ENCODE measurements around the gene ACOXL.

The ACOXL gene

DNA sequence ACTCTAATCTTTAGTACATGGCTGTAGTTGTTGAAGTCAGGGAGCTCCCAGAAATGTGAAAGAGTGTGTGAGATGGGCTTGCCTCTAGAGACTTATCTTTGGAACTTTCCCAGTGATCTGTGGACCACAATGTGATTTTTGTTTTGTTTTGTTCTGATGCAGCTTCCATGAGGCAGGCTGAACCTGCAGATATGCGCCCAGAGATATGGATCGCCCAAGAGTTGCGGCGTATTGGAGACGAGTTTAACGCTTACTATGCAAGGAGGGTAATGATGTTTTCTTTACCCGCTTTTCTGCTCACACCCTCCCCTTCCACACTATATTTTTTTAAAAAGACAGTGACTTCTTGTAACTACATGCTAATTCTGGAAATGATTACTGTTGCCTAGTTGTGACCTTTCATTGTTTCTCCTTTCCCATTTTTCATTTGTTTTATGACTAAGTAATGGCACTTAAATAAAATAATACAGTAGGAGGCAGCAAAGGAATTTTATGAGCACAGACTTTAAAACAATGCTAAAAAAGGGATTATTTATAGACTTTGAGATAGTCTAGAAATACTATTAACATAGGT is 417.6 kb downstream of the ACOXL start:
- DNase-seq: no peak

GRCh38 chr2:111154758-111155157 is 422.4 kb downstream of the ACOXL start:
- no peak for DNase-seq

DNA sequence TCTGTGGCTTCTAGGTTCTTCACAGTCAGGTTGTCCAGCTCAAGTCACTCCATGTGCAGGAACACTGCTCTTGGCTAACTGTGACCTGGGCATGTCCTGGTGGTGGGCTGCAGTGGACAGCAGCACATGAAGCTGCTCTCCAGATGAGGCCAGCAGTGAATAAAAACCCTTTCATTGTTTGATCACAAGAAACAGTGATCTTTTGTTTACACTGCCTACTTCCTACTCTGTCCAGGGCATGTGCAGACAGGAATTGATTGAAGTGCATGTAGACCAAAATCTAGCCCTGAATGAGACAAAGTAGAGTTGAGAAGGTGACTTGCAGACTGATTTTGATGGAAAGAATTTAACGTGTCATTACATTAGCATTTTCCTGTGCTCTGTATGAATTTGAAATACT is 423.2 kb downstream of the ACOXL start:
- no peak for DNase-seq

DNA sequence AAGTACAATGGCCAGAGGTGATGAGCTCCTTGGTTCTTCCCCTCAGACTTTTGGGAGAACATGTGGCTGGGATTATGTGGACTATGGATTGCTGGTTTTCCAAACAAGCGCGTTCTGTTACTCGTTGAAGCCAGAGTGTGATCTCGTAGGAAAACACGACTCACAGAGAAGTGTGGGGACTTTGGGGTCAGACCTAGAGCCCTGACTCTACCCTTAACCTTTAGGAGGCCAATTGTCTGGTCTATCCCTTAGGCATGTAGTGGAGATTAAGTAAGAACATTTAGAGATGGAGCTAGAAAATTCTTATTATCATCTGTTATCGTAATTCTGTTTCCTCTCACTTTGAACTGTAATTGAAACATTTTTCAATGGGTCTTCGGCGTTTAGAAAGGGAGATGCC is 424.2 kb downstream of the ACOXL start:
- DNase-seq: no peak

DNA sequence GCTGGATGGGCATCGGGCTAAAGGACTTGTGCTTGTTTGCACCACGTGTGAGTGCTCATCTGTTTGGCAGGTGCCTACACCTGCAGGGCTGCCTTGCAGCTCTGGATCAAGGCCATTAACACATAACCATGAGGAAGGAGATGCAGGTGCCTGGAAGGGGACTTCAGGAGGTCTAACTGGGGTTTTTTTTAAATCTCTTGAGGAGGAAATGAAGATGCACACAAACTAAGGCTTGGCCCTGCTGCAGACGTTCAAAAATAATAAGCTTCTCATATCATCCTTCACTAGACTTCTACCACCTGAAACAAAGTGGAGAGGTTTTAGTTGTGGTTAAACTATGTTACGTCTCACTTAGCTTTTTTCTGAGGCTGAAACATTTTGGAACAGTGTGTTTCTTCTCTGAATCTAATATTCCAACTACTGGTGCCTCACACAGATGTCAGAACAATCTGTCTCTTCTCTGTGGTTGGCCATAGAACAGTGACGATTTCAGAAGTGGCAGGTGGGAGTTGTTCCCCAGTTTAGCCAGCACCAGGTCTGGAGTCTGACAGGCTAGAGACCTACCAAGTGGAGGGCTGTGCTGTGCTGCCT is 424.8 kb downstream of the ACOXL start:
- peak; percentile 38 for DNase-seq

DNA sequence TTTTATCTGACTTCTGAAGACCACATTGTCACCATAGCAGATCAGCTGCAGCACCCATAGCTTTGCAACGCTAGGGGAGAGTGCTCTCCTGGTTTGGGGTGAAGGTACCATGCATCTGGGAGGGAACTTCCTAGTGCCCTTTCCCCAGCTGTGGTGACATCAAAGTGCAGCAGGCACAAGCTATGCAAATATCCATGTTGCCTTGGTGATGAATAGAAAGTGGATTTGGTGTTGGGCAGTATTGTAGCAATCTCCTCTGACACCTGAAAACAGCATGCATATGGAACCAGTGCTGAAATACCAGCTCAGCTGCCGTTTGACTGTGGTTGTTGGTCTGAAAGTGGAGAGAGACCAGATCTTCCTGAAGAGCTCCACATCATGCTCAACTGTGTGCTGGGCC is 425.4 kb downstream of the ACOXL start:
- peak; percentile 31 for DNase-seq

DNA sequence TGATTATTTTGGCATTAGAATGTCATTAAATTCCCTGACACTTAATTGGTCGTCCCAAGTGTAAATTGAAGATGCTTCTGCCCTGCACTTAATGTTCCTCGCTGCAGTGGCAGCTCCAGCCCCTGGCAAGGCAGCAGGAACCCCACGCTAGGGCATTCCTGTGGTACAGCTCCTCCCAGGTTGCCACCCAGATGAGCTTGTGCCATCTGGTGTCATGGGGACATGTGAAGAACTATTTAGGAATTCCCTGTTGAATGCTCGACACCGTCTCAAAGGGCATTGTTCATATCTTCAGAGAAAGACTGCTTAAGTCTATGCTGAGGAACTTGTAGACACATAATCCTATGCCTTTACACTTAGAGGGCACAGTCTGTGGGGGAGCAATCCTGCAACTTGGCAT is 427.3 kb downstream of the ACOXL start:
- DNase-seq: no peak

DNA sequence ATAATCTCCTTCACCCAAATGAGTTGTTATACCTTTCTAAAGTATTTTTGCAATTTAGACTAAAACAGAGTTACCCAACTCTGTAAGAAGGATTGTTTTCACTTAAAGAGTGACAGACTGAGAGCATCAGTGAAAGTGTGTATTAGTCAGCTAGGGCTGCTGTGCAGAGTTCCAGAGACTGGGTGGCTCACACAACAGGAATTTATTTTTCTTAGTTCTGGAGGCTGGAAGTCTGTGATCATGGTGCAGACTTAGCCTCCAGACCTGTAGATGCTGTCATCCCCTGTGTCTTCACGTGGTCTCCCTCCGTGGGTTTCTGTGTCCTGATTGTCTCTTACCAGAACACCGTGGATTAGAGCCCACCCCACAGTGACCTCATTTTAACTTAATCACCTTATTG is 428.4 kb downstream of the ACOXL start:
- DNase-seq: no peak

DNA sequence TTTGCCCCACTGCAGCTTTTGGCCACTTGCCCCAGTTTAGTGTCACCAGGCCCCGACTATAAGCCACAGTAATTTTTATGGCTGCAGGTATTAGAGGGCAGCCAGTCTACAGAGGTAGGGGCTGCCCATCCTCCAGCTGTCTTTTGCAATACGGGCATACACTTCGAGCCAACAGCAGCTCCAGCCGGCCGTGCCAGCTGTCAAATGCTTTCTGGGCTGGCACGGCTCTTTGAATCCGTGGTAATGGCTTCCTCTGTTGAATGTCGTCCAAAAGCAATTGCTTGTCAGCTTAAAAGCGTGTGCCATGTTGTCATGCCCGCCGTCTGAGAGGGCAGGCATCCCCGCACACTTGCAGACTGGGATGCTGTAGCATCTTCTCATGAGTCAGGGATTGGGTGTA is 429.6 kb downstream of the ACOXL start:
- no peak for DNase-seq

DNA sequence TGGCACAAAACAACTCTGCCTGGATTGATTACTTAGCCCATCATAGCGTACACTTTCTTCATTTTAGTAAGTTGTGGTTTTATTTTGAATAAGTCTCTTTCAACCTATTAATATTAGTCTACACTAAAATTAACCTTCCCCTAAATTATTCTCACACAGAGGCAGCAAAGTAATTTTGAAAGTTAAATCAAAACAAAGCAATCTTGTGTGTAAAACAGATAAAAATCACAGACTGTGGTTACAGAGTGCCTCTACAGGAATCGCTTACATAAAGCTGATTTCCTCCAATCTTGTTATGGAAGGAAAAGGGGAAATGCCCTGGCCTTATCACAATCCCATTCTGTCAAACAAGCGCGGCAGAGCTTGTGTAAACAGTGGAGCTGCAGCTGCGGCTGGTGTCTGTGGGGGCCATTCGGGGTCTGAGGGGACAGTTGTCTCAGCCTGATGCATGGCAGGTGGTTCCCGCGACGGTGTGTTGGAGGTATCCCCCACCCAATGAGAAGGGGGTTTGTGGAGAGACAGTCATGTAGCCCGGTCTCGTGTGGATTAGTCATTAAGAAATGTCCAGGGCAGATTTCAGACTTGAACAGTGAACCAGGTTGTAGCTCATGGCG is 430.5 kb downstream of the ACOXL start:
- no peak for DNase-seq

- DNase-seq: no peak
Observed at GRCh38 chr2:111164078-111164477, 431.7 kb downstream of the ACOXL start.

- DNase-seq: no peak
Observed at GRCh38 chr2:111165084-111165483, 432.7 kb downstream of the ACOXL start.

DNA sequence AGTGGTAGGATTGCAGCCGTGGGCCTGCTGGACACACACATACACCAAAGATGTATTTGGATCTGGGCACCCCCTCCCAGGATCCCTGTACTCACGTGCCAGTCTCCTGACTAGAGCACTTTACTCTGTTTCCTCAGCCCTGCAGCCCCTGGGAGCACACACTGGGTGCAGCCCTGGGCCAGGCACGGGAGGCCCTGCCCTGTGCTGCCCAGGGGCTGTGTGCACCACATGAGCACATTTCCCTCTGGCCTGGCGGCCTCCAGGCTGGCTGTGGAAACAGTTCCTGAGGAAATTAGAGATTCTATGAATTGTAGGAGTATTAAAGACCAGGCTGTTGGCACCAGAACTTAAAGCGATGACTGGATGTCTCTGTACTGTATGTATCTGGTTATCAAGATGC is 433.7 kb downstream of the ACOXL start:
- no peak for DNase-seq

DNA sequence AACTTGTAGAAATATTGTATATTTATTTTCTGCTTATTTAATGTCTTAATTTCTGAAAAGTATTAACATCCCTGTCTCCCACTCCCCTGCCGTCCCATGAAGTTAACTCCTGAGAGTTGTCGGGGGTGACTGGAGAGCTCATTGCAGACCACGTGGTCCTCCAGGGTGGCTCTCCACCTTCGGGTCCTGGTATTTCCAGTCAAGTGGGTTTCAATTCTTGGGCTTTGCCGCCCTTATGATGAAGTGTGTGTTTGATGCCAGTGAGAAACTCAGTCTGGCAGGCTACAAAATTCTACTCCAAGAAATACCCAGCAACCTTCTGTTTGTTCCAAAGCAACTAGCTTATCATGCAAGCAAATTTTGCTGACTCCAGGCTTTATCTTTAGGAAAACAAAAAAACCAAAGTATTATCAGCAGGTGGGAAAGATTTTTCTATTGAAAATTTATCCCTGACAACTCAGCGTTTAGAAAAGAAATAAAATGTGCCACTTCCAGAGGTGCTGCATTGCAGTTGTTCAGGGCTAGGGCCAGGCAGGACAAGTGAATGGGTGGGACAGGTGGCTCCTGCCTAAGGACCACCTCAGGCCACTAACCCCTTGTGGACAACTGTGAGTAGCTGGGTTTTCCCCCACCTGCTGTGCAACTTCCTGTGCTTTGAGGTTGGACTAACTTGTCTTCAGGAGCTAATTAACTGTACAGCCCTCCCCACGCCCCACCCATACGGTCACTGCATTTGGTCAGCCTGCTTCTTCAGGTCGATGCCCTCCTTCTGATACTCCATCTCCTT is 434.9 kb downstream of the ACOXL start:
- DNase-seq: no peak

GRCh38 chr2:111167863-111168162 is 435.4 kb downstream of the ACOXL start:
- DNase-seq: no peak

All from CD4-positive, alpha-beta T cell treated with Interferon gamma for 1 hour (primary cell).